ENCODE measurements around the gene CCDC149. TPM values are rescaled to one million over a fixed set of nuclear protein-coding genes. Genes with fewer than 3 reads are reported as not detected.

The CCDC149 gene
- polyA plus RNA-seq, 3 donors from 2014 or later = 0.20 TPM; not detected in 2

DNA sequence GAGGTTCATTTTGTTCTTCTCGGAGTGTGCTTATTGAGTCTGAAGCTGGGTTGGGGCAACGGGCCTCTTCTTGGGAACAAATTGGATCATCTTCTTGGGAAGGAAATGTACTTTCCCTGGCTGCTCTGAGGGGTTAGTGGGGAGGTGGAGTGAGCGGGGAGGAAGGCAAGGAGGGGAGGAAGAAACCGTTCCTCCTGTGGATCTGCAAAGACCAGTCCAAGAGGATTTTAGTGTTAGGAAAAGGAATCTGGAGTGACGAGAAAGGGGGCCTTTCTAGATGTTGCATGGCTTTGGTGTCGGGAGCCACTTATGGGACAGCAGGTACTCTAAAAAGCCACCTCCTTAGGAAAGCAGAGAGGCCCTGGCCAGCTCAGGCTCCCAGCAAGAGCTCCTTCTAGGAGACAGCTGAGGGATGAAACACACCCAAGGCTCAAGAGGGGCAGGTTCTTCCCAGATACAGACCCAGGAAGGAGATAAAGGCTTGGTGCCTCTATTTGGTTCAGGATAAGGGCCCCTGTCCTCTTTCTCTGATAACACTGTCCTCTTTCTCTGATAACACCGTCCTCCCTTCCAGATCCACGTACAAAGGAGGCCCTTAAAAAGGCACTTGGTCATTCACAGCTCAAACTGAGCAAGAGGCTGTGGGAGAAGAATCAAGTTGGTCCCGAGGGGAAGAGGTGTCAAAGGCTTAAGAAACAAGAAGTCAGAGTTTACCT lies 117.0 kb downstream of the CCDC149 start:
- Mint-ChIP-seq H3K9me3 (peaks cover 0 to 4% (median 0%) of the 10 kb centered on the region in 6 donors), H3K27me3 (ENCODE audit: low read depth in 3 of 3) (peaks cover 3 to 12% (median 8%) of the 10 kb centered on the region in 3 donors)

DNA sequence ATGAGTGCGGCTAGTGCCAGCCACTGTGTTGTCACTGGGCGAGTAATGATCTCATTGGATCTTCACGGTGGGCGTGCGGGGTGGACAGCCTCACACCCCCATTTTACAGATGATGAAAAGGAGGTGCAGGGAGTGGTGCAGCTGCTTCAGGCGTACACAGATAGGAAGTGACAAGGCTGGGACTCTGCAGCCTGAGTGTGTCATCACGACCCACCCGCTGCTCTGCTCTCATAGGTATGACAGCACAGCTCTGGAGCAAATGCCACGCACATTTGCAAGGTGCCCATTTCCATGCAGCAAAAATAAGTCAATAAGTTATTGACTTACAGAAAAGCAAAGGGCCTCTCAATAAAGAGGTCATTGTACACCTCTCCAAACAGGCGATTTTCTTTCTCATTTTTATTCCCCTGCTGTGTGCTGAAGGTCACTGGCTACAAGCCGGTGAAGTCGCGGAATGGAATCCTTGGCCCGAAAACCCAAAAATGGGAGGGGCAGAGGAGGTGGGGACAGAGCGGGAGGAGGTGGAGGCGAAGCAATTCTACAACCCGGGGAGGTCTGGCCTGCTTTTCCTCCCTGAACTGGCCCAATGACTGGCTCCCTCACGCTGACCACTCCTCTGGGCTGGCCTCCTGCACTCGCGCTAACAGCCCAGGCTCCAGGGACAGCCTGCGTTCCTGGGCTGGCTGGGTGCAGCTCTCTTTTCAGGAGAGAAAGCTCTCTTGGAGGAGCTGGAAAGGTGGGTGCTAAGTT lies 117.8 kb downstream of the CCDC149 start, which contains the start of gene SOD3:
SOD3 (plus strand) TSS at position 658 of the 750 bp plus-strand sequence. CDS start 3,949 bp downstream, outside the sequence.
- DNase-seq = no peak
- peaks cover 0 to 4% (median 0%) of the 10 kb centered on the region in 6 donors for H3K9me3 Mint-ChIP-seq
- H3K27ac Mint-ChIP-seq = no peak within 1 kb of the TSS
- H3K4me1 Mint-ChIP-seq = no peaks in the 10 kb centered on the region
- peaks cover 0 to 10% (median 5%) of the 10 kb centered on the region in 3 donors for H3K27me3 Mint-ChIP-seq (ENCODE audit: low read depth in 3 of 3)
- no peak within 1 kb of the TSS for H3K4me3 Mint-ChIP-seq
- H3K36me3 Mint-ChIP-seq = no peaks in the 10 kb centered on the region

More for the DNA sequence above, 117.0 kb downstream of the CCDC149 start:
- Mint-ChIP-seq H3K4me1 (peaks cover 0 to 2% of the 10 kb centered on the region in 2 donors), H3K36me3 (no peaks in the 10 kb centered on the region), H3K27ac (no peak overlapping the region), H3K4me3 (no peak overlapping the region)
- DNase-seq = no peak

DNA sequence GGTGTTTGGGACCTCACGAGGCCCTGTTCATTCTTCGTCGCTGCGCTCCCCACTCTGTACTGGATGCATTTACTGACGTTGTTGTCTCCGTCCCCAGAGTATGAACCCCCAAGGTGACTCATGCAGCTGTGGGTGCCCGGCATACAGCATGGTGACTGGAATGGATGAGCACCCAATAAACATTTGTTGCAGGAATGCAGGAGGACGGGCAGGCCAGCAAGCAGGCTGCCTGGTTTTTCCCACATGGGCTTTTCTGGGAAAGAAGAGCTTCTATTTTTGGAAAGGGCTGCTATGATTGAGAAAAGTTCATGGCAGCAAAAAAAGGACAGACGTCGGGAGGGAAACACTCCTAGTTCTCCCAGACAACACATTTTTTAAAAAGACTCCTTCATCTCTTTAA lies 118.4 kb downstream of the CCDC149 start:
- peaks cover 0 to 10% (median 5%) of the 10 kb centered on the region in 3 donors for H3K27me3 Mint-ChIP-seq (ENCODE audit: low read depth in 3 of 3)
- DNase-seq = no peak
- no peaks in the 10 kb centered on the region for H3K4me1 Mint-ChIP-seq
- peaks cover 0 to 4% (median 0%) of the 10 kb centered on the region in 6 donors for H3K9me3 Mint-ChIP-seq
- H3K36me3 Mint-ChIP-seq = no peaks in the 10 kb centered on the region
- H3K27ac Mint-ChIP-seq = no peak overlapping the region
- no peak overlapping the region for H3K4me3 Mint-ChIP-seq

DNA sequence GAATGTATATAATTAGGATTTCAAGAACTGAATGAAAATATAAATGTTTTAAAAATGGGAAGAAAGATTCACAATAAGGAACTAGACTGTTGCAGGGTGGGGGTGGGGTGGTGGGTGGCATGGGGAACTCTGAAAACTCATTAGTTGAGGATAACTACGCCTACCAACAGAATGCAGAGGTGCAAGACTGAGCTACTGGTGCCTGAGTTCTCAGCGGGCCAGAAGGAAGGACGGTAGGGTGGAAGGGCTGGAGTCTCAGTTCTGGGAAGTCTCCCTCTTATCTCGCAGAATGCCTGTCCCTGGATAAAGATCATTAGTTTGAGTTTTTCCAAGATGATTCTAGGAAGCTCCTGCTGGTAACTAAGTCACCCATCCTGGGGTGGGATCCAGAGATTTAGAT lies 118.8 kb downstream of the CCDC149 start:
- Mint-ChIP-seq H3K4me1 (no peaks in the 10 kb centered on the region), H3K4me3 (no peak overlapping the region), H3K9me3 (peaks cover 0 to 2% (median 0%) of the 10 kb centered on the region in 6 donors), H3K36me3 (no peaks in the 10 kb centered on the region), H3K27me3 (ENCODE audit: low read depth in 3 of 3) (peaks cover 0 to 8% (median 6%) of the 10 kb centered on the region in 3 donors), H3K27ac (no peak overlapping the region)
- no peak for DNase-seq

DNA sequence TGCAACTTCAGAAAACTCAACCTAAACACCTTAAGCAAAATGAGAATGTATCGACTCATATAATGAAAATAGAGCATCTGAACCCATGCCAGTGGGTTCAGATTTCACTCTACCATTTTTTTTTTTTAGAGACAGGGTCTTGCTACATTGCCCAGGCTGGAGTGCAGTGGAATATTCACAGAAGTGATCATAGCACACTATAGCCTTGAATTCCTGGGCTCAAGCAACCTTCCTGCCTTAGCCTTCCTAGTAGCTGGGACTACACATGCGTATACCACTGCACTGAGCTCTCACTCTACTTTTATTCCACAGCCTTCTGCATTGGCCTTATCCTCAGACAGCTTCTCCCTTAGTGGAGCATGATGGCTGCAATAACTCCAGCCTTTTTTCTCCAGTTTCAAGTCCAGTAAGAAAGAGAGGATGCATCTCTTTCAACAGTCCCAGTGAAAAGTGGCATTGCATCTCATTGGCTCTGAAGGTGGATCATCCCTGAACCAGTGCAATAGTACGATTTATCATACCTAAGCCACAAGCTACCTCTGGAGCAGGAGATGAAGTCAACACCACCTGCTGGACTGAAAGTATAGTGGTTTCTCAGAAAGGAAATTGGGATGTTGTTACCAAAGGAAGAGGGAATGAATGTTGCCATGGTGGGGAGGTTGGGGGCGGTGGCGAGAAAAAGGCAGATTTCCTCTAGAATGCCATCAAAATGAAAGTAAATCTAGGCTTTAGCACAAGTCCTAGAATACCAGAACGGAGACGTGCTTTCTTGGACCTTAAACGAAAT lies 119.4 kb downstream of the CCDC149 start:
- Mint-ChIP-seq H3K27me3 (ENCODE audit: low read depth in 3 of 3) (peaks cover 0 to 7% (median 2%) of the 10 kb centered on the region in 3 donors), H3K9me3 (peaks cover 0 to 4% (median 1%) of the 10 kb centered on the region in 6 donors), H3K27ac (no peak overlapping the region)

DNA sequence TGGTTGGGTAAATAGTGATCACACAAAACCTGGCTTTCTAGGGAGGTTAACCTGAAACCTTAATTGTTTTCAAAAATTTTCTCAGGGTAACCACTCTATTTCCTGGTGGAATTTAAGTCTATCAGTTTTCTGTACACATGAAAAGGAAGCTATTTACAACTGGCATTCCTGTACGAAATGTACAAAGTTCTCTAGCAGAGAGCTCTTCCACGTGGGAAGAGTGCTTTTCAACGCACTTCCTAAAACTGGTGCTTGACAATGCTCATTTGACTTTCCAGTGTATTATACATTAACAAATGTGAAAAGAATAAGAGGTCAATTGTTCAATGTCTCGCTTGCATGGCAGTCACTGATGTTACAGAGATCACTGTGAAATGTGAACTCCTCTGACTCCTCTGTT lies 120.3 kb downstream of the CCDC149 start:
- Mint-ChIP-seq H3K36me3 (no peaks in the 10 kb centered on the region), H3K27ac (no peak overlapping the region), H3K9me3 (peaks cover 0 to 8% (median 1%) of the 10 kb centered on the region in 6 donors), H3K4me3 (no peak overlapping the region), H3K4me1 (no peaks in the 10 kb centered on the region), H3K27me3 (ENCODE audit: low read depth in 3 of 3) (peaks cover 0 to 5% (median 2%) of the 10 kb centered on the region in 3 donors)
- DNase-seq = no peak

More for the DNA sequence above, 119.4 kb downstream of the CCDC149 start:
- no peak for DNase-seq
- Mint-ChIP-seq H3K4me3 (peak overlapping the region in 1 of 5 donors; percentile 14), H3K4me1 (no peaks in the 10 kb centered on the region), H3K36me3 (no peaks in the 10 kb centered on the region)

DNA sequence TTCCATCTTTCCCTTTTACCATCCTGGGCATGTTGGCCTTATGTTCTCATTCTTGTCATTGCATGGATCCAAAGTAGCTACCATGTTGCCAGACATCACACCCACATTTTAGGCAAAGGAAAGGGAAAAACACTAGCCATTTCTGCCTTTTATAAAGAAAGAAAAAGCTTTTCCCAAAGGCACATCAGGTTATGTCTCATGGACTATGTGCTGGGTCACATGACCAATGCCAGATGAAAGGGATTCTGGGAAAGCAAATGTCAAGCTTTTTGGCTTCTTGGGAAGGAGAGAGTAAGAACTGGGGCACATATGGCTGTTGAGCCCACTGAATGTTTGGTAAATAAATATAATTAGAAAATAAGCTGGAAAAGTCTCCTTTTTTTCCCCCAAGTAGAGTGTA lies 121.8 kb downstream of the CCDC149 start:
- peaks cover 0 to 5% (median 2%) of the 10 kb centered on the region in 3 donors for H3K27me3 Mint-ChIP-seq (ENCODE audit: low read depth in 3 of 3)
- no peaks in the 10 kb centered on the region for H3K4me1 Mint-ChIP-seq
- DNase-seq = no peak
- no peak overlapping the region for H3K27ac Mint-ChIP-seq
- H3K36me3 Mint-ChIP-seq = no peaks in the 10 kb centered on the region
- H3K9me3 Mint-ChIP-seq = peaks cover 0 to 8% (median 1%) of the 10 kb centered on the region in 6 donors
- H3K4me3 Mint-ChIP-seq = no peak overlapping the region

DNA sequence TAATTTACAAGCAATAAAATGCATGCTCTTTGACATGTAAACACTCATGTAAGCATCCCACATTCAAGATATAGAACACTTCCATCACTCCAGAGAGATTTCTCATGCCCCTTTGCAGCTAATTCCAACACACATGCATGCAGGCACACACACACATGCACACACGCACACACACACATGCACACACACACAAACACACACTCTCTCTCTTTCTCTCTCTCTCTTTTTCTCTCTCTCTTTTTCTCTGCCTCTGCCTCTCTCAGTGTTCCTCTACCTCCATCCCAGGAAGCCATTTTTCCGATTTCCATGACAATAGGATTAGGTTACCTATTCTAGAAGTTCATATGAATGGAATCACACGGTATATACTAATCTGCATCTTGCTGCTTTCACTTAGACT lies 129.3 kb downstream of the CCDC149 start:
- H3K4me1 Mint-ChIP-seq = no peaks in the 10 kb centered on the region
- no peak overlapping the region for H3K4me3 Mint-ChIP-seq
- H3K9me3 Mint-ChIP-seq = peaks cover 0 to 5% (median 1%) of the 10 kb centered on the region in 6 donors
- DNase-seq = no peak
- H3K27me3 Mint-ChIP-seq (ENCODE audit: low read depth in 3 of 3) = peaks cover 0 to 5% (median 0%) of the 10 kb centered on the region in 3 donors
- no peak overlapping the region for H3K27ac Mint-ChIP-seq
- no peaks in the 10 kb centered on the region for H3K36me3 Mint-ChIP-seq

DNA sequence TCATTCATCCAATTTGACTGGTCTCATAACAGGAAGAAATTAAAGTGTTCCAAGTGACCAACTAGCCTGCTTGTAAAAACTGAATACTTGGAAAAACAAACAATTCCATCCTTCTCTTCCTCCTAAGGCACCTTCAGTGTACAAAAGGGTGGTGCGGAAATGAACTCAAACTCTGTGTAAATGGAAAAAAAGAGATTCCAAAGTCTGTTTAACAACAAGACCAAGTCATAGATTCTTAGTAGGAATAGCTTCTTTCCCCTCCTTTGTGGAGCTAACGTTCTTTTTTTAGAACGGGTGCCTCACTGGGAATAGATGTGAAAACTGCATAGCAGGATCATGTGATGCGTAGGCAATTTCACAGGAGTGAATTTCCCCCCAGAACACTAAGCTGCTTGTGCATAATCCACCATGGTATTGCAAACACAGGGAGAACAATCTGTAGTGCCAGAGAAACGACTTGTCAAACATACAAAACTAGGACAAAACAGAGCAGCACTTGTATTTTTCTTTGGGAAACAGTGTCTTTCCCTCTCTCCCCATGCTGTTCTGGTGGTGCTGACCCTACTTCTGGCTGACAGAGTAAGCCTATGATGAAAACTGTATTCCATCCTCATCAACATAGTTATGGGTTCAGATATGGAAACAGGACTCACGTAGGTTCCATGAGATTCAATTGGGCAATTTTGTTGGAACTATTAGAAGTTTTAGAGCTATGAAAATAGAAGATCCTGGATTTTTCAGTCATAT lies 130.7 kb downstream of the CCDC149 start:
- Mint-ChIP-seq H3K4me1 (no peaks in the 10 kb centered on the region), H3K36me3 (no peaks in the 10 kb centered on the region), H3K9me3 (peaks cover 0 to 4% (median 0%) of the 10 kb centered on the region in 6 donors), H3K4me3 (no peak overlapping the region), H3K27me3 (ENCODE audit: low read depth in 3 of 3) (peaks cover 0 to 4% (median 0%) of the 10 kb centered on the region in 3 donors), H3K27ac (no peak overlapping the region)
- DNase-seq = no peak

DNA sequence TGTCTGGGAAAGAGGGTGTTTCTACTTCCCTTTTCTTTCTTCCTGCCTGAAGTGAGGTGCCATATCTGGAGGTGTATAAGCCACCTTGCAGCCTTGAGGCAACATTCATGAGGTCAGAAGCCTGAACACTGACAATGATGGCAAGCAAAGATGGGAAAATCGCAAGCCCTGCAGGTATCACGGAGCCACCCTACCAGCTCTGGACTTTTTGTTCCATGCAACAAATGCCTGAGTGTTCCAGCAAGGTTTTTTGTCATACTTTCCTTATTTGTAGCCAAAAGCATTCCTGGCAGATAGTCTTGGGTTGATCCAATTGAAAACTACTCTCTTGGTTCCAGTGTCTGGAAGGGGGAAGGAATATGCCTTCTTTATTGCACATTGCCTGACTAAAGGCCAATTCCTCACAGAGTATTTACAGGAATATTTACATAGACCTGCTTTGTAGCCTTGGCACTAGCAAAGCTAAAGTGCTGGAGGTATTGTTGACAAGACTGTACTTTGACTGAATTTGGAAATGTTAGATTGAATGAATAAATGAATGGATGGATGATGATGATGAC lies 131.8 kb downstream of the CCDC149 start:
- Mint-ChIP-seq H3K4me1 (no peaks in the 10 kb centered on the region), H3K27me3 (ENCODE audit: low read depth in 3 of 3) (peaks cover 0 to 4% (median 2%) of the 10 kb centered on the region in 3 donors), H3K27ac (no peak overlapping the region), H3K9me3 (peaks cover 0 to 4% (median 0%) of the 10 kb centered on the region in 6 donors), H3K36me3 (no peaks in the 10 kb centered on the region), H3K4me3 (no peak overlapping the region)
- DNase-seq = no peak

DNA sequence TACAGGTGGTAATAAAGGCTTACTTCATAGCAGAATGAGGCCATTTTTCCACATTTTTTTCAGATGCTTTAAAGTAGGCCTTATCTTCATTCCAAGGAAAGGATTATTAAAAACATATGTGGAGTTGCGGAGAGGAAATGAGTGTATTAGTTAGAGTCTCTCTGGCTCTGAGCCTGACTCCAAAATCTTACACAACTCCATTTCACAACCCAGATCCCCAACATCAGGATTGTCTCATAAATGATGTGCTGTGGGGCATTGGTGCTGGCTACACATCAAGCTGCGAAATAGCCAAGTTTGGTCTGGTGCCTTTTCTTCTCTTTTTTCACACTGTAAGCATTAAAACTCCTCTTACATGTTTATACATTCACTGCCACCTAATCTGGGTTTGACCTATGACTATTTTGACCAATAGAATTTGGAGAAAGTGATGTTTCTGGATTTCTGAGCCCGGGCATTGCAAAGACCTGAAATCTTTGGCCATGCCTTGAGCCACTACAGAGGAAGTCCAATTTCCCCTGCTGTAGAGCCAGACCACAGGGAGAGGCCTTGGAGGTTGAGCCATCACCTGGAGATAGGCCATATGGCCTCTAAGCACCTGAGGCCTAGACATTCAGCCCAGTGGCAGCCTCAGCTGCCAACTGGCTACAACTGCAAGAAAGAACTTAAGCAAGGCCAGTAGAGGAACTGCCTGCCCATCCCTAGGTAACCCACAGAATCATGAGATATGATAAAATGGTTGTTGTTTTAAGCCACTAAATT lies 134.2 kb downstream of the CCDC149 start:
- no peaks in the 10 kb centered on the region for H3K4me1 Mint-ChIP-seq
- H3K9me3 Mint-ChIP-seq = peaks cover 0 to 4% (median 0%) of the 10 kb centered on the region in 6 donors
- H3K36me3 Mint-ChIP-seq = no peaks in the 10 kb centered on the region
- H3K27ac Mint-ChIP-seq = no peak overlapping the region
- H3K27me3 Mint-ChIP-seq (ENCODE audit: low read depth in 3 of 3) = peaks cover 0 to 2% (median 2%) of the 10 kb centered on the region in 3 donors
- no peak for DNase-seq
- no peak overlapping the region for H3K4me3 Mint-ChIP-seq

Measured in immature natural killer cell (primary cell).